ENCODE results near the gene TMEM190. TPM values are rescaled to one million over a fixed set of nuclear protein-coding genes. Genes with fewer than 3 reads are reported as not detected.

TMEM190 gene
- total RNA-seq, 1 donor from 2014 or later: not detected

DNA sequence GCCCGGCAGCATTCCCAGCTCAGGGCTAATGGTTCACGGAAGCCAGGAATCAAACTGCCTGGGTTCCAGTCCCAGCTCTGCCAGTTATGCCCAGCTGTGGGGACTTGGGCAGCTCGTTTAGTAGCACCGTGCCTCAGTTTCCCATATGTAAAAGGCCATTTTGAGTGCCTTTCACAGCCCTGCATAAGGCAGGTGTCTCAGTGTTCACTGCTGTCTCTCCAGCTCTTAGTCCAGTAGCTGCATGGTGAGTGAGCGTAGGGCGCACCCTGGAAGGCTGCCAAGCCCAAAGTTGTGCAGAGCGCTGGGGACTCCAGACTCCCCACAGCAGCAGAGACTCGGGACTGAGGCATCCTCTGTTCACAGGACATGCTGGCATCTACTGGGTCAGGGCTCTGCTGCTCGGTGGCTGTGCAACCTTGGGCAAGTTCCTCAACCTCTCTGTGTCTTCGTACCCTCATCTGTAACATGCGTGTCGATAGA lies 14.6 kb downstream of the TMEM190 start:
- intact Hi-C loops (cut with micrococcal nuclease): no loop called here
- H3K27ac ChIP-seq (replicated peaks): no peak overlapping the region
- TF ChIP-seq CTCF (IDR thresholded peaks at IDR 0.05; ENCODE audit: borderline replicate concordance): no peak
- H3K4me3 ChIP-seq: no peak overlapping the region
- no peaks in the 10 kb centered on the region for H3K27me3 ChIP-seq (ENCODE audit: low read depth)
- peaks cover 48% of the 10 kb centered on the region for H3K4me1 ChIP-seq
- no peak for DNase-seq
- H3K36me3 ChIP-seq: peaks cover 50% of the 10 kb centered on the region
- no peaks in the 10 kb centered on the region for H3K9me3 ChIP-seq (replicated peaks)

DNA sequence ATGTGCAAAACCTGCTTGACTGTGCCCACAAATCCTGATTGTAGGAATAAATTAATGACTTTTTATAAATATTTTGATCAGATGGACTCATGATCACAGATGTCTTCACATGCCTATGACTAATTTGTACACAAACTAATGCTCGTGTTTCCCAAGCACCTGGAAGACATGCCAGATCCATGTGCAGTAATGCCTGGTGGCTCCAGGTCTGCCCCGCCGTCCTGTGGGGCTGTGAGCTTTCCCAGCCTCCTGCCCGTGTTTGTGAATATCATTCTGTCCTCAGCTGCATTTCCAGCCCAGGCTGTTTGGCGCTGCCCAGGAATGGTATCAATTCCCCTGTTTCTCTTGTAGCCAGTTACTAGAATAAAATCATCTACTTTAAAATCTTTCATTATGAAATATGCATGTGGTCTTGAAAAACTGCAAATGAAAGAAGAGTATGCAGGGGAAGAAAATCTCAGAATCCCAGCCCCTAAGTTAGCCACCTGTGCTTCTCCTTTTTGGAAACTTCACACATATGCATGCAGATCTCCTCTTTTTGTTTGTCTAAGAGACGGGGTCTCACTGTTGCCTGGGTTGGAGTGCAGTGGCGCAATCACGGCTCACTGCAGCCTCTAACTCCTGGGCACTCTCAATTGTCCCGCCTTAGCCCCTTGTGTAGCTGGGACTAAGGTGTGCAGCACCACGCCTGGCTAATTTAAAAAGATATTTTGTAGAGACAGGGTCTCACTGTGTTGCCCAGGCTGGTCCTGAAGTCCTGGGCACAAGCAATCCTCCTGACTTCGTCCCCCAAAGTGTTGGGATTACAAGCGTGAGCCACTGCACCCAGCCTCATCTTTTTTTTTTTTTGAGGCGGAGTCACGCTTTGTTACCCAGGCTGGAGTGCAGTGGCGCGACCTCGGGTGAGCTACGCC lies 15.3 kb downstream of the TMEM190 start:
- Histone ChIP-seq H3K4me3 (no peak overlapping the region), H3K4me1 (peaks cover 41% of the 10 kb centered on the region), H3K36me3 (peaks cover 50% of the 10 kb centered on the region), H3K9me3 (replicated peaks) (no peaks in the 10 kb centered on the region), H3K27me3 (ENCODE audit: low read depth) (no peaks in the 10 kb centered on the region), H3K27ac (replicated peaks) (no peak overlapping the region)
- DNase-seq: no peak
- intact Hi-C loops (cut with micrococcal nuclease): no loop called here
- TF ChIP-seq CTCF (IDR thresholded peaks at IDR 0.05; ENCODE audit: borderline replicate concordance): no peak

DNA sequence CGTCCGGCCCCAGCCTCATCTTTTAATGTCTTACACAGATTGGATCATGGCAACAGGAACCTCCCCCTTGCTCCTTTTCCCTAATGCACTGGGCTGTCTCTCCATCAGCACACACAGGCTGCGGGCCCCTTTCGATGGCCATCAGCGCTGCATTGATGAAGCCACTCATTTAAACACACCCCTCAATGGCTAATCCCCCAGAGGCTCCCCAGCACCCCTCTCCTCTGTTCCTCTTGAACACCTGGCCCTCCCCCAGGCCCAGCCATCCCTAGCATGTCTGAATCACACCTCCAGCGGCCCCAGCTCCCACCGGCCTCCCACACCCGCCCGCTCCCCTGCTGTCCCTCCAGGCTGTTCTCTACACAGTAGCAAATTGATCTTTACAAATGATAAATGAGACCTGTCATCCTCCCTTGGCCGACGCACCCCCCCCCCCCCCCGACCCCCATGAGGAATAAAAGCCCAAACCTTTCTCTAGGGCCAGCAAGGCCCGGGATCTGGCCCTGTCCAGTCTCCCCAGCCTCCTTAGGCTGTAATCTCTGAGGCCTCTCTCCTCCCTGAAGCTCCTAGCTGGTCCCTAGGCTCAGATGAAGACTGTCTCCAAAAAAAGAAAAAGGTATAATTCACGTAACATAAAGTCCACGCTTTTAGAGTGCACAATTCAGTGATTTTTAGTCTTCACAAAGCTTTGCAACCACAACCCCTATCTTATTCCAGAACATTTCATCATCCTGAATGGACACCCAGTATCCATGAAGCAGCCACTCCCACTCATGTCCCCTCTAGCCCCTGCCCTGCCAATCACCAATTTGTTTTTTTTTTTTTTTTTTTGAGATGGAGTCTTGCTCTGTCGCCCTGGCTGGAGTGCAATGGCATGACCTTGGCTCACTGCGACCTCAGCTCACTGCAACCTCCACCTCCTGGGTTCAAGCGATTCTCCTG lies 16.5 kb downstream of the TMEM190 start:
- no peaks in the 10 kb centered on the region for H3K27me3 ChIP-seq (ENCODE audit: low read depth)
- no peak overlapping the region for H3K4me3 ChIP-seq
- TF ChIP-seq CTCF (IDR thresholded peaks at IDR 0.05; ENCODE audit: borderline replicate concordance): no peak
- H3K4me1 ChIP-seq: peaks cover 30% of the 10 kb centered on the region
- peaks cover 39% of the 10 kb centered on the region for H3K36me3 ChIP-seq
- no peaks in the 10 kb centered on the region for H3K9me3 ChIP-seq (replicated peaks)
- intact Hi-C loops (cut with micrococcal nuclease): no loop called here
- no peak overlapping the region for H3K27ac ChIP-seq (replicated peaks)
- no peak for DNase-seq

DNA sequence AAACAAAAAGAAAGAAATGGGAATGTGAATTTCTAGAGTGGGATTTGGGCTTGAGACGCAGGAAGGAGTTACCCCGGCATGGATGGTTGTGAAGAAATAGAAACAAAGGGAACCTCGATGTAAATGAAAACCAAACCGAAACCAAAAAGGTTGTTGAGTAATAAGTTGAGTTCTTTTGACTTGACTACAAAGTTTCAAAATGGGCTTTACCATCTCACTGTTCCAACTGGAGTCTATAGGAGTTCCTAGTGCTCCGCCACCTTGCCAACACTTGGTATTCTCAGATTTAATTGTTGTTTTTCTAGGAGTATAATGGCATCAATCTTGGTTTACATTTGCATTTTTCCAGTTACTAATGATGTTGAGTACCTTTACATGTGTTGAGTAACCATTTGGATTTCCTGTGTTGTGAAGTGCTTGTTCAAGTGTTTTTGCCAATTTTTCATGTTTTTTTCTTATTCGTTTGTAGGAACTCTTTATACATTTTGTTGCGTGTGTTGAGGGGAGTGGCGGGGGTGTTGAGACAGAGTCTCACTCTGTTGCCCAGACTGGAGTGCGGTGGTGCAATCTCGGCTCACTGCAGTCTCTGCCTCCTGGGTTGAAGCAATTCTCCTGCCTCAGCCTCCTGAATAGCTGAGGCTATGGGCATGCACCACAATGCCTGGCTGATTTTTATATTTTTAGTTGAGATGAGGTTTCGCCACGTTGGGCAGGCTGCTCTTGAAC lies 21.7 kb downstream of the TMEM190 start:
- no peak overlapping the region for H3K27ac ChIP-seq (replicated peaks)
- peaks cover 27% of the 10 kb centered on the region for H3K36me3 ChIP-seq
- TF ChIP-seq CTCF (IDR thresholded peaks at IDR 0.05; ENCODE audit: borderline replicate concordance): no peak
- no peaks in the 10 kb centered on the region for H3K4me1 ChIP-seq
- no peaks in the 10 kb centered on the region for H3K9me3 ChIP-seq (replicated peaks)
- intact Hi-C loops (cut with micrococcal nuclease): no loop called here
- H3K27me3 ChIP-seq (ENCODE audit: low read depth): no peaks in the 10 kb centered on the region
- no peak overlapping the region for H3K4me3 ChIP-seq
- no peak for DNase-seq

All from left ventricle myocardium inferior (tissue), 1 donor.